NCI-H2227 treated with DMSO at 0.1 percent for 48 hours (cell line): ENCODE results near the gene ADAM23.
A peak's percentile ranks its signal among the peaks of the same experiment; 100 is the strongest.
"Not testable (repeated sequence)": the region's sequence is repeated elsewhere in the genome, so short reads cannot be mapped to it uniquely, and the experiment has no call there.

ENCODE experiments used
- DNase-seq: peaks from one replicate; lab custom pipeline; 2025; lab: John Stamatoyannopoulos, UW

The ADAM23 gene

GRCh38 chr2:206442833-206443734, at the start of gene ADAM23:
Gene ADAM23, plus strand, starts transcription at chr2:206443532. Its CDS starts 335 bp downstream, at chr2:206443867.
- peak; percentile 86 for DNase-seq

- peak; percentile 20 for DNase-seq
Observed at GRCh38 chr2:206396211-206396610, 47.1 kb upstream of the ADAM23 start.

GRCh38 chr2:206402956-206403569, 40.3 kb upstream of the ADAM23 start:
- not testable (repeated sequence) for DNase-seq

GRCh38 chr2:206408323-206409320, 34.7 kb upstream of the ADAM23 start:
- DNase-seq, result no peak

GRCh38 chr2:206410714-206411113, 32.6 kb upstream of the ADAM23 start:
- no peak for DNase-seq

GRCh38 chr2:206415618-206416243, 27.6 kb upstream of the ADAM23 start:
- DNase-seq, result no peak

GRCh38 chr2:206418968-206419367, 24.4 kb upstream of the ADAM23 start:
- DNase-seq, result no peak

- DNase-seq, result no peak
Observed at GRCh38 chr2:206420721-206421120, 22.6 kb upstream of the ADAM23 start.

- DNase-seq, result no peak
Observed at GRCh38 chr2:206422493-206422892, 20.8 kb upstream of the ADAM23 start.

- no peak for DNase-seq
Observed at GRCh38 chr2:206423147-206423546, 20.2 kb upstream of the ADAM23 start.

- DNase-seq, result no peak
Observed at GRCh38 chr2:206424134-206424533, 19.2 kb upstream of the ADAM23 start.

GRCh38 chr2:206428783-206429182, 14.5 kb upstream of the ADAM23 start:
- DNase-seq, result no peak

GRCh38 chr2:206430452-206430851, 12.9 kb upstream of the ADAM23 start:
- no peak for DNase-seq

- DNase-seq, result no peak
Observed at GRCh38 chr2:206431439-206431838, 11.9 kb upstream of the ADAM23 start.

GRCh38 chr2:206432193-206433082, 10.9 kb upstream of the ADAM23 start:
- DNase-seq, result no peak

- no peak for DNase-seq
Observed at GRCh38 chr2:206433190-206433589, 10.1 kb upstream of the ADAM23 start.

GRCh38 chr2:206433686-206434085, 9.6 kb upstream of the ADAM23 start:
- DNase-seq, result no peak

- DNase-seq, result peak; percentile 44
Observed at GRCh38 chr2:206435742-206436141, 7.6 kb upstream of the ADAM23 start.

GRCh38 chr2:206438196-206438724, 5.1 kb upstream of the ADAM23 start:
- DNase-seq, result no peak

- DNase-seq, result no peak
Observed at GRCh38 chr2:206442474-206442832, 879 bp upstream of the ADAM23 start.
